Left renal pelvis (tissue), 4 donors: ENCODE results near the gene SPATA12. TPM values are rescaled to one million over a fixed set of nuclear protein-coding genes. Genes with fewer than 3 reads are reported as not detected.

Experiments used
- DNase-seq, 4 donors: peaks; one replicate each; pipeline ENCODE4 v3.0.0-alpha.2; 2013; ENCODE audit warnings: low read depth in 4 of 4, low spot score in 3 of 4
- polyA plus RNA-seq, 4 donors: library from polyadenylated mRNA; unstranded; fragments of 120-200 nt; gene quantifications; one replicate each; pipeline ENCODE4 v1.2.1, GENCODE V29; 2013; ENCODE audit not compliant: insufficient read length in 4 of 4

Gene SPATA12
- polyA plus RNA-seq: under 1 TPM in 2 of 4 donors, not detected in 2; 0.09 to 0.15 TPM

GRCh38 chr3:57060089-57060821 is at the start of gene SPATA12:
Gene SPATA12, plus strand, starts transcription at chr3:57060664. Its CDS starts 13,031 bp downstream, at chr3:57073695.
- DNase-seq: no peak

GRCh38 chr3:57011022-57011421 is 49.4 kb upstream of the SPATA12 start:
- DNase-seq: no peak

- DNase-seq: no peak
Measured at GRCh38 chr3:57012847-57013246, 47.6 kb upstream of the SPATA12 start.

GRCh38 chr3:57015350-57015729 is 45.1 kb upstream of the SPATA12 start:
- DNase-seq: no peak

- no peak for DNase-seq
Measured at GRCh38 chr3:57015912-57016311, 44.6 kb upstream of the SPATA12 start.

- DNase-seq: no peak
Measured at GRCh38 chr3:57017459-57017845, 43.0 kb upstream of the SPATA12 start.

- no peak for DNase-seq
Measured at GRCh38 chr3:57018246-57018645, 42.2 kb upstream of the SPATA12 start.

GRCh38 chr3:57019057-57019456 is 41.4 kb upstream of the SPATA12 start:
- DNase-seq: no peak

- no peak for DNase-seq
Measured at GRCh38 chr3:57025237-57025636, 35.2 kb upstream of the SPATA12 start.

- DNase-seq: no peak
Measured at GRCh38 chr3:57026944-57027343, 33.5 kb upstream of the SPATA12 start.

GRCh38 chr3:57029383-57029782 is 31.1 kb upstream of the SPATA12 start:
- DNase-seq: no peak

GRCh38 chr3:57029924-57030323 is 30.5 kb upstream of the SPATA12 start:
- DNase-seq: no peak

GRCh38 chr3:57030721-57031120 is 29.7 kb upstream of the SPATA12 start:
- no peak for DNase-seq

- no peak for DNase-seq
Measured at GRCh38 chr3:57031631-57032541, 28.6 kb upstream of the SPATA12 start.

GRCh38 chr3:57036952-57037351 is 23.5 kb upstream of the SPATA12 start:
- DNase-seq: no peak

- DNase-seq: no peak
Measured at GRCh38 chr3:57038466-57039164, 21.8 kb upstream of the SPATA12 start.

GRCh38 chr3:57041674-57042073 is 18.8 kb upstream of the SPATA12 start:
- DNase-seq: no peak

- no peak for DNase-seq
Measured at GRCh38 chr3:57043518-57043917, 16.9 kb upstream of the SPATA12 start.

GRCh38 chr3:57046101-57046765 is 14.2 kb upstream of the SPATA12 start:
- DNase-seq: no peak

- DNase-seq: no peak
Measured at GRCh38 chr3:57048052-57048671, 12.3 kb upstream of the SPATA12 start.
